Measurements from ENCODE around the gene ABRAXAS1.
A peak's percentile ranks its signal among the peaks of the same experiment; 100 is the strongest.

Gene ABRAXAS1

DNA sequence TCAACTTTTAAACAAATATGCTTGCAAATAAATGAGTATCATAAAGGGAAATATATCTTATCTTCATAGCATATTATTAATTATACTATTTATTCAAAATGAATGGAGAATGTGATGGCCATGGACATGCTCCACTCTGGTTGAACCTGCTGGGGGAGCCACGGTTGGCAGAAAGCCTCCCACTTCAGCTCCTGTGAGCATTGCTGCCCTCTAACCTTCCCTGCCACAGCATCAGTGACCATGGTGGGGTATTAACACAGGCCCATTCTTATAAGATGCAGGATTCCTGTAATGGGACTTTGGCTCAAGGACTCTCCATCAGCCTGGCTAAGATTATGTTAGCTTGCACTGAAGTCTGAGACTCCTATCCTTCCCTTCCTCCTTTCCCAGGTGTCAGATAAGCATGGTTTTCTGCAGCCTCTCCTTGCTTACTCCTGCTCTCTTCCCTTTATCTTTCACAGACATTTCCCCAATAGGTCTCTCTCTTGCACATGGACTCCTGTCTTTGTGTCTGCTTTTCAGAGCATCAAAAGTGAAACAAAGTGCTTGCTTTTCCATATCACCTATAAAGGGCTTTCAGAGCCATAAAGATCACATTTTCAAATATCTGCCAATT is 4.9 kb upstream of the ABRAXAS1 start:
- DNase-seq (ENCODE audit: extremely low spot score), result no peak
- ChIA-PET CTCF (interaction anchor here (0.6 to 0.8 kb wide), 2 partner anchors 275 to 1207 kb away, joined by 3 to 4 read pairs; no protein-coding TSS in a partner anchor), POLR2A (no interaction called here)
- TF ChIP-seq BHLHE40 (IDR thresholded peaks at IDR 0.05; ENCODE audit: borderline replicate concordance) (no peak), ELF4 (IDR thresholded peaks at IDR 0.05) (no peak), L3MBTL2 (conservative IDR thresholded peaks at IDR 0.05) (no peak)

- POLR2A ChIA-PET, result no interaction called here
- TF ChIP-seq, protein P1, sequence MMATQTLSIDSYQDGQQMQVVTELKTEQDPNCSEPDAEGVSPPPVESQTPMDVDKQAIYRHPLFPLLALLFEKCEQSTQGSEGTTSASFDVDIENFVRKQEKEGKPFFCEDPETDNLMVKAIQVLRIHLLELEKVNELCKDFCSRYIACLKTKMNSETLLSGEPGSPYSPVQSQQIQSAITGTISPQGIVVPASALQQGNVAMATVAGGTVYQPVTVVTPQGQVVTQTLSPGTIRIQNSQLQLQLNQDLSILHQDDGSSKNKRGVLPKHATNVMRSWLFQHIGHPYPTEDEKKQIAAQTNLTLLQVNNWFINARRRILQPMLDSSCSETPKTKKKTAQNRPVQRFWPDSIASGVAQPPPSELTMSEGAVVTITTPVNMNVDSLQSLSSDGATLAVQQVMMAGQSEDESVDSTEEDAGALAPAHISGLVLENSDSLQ (IDR thresholded peaks at IDR 0.05), result no peak
- TF ChIP-seq FOXM1 (IDR thresholded peaks at IDR 0.05; ENCODE audit: borderline replicate concordance) (no peak), TARDBP (IDR thresholded peaks at IDR 0.05) (no peak), ARNT (IDR thresholded peaks at IDR 0.05) (no peak), ZNF384 (IDR thresholded peaks at IDR 0.05) (no peak), ELF4 (IDR thresholded peaks at IDR 0.05) (no peak), BHLHE40 (IDR thresholded peaks at IDR 0.05; ENCODE audit: borderline replicate concordance) (no peak), NFRKB (IDR thresholded peaks at IDR 0.05) (no peak), LEF1 (IDR thresholded peaks at IDR 0.05; ENCODE audit: borderline replicate concordance) (no peak), SP1 (IDR thresholded peaks at IDR 0.05) (no peak), CTBP1 (IDR thresholded peaks at IDR 0.05; ENCODE audit: borderline replicate concordance) (no peak), SUZ12 (IDR thresholded peaks at IDR 0.05) (no peak), L3MBTL2 (conservative IDR thresholded peaks at IDR 0.05) (no peak), FOXK2 (IDR thresholded peaks at IDR 0.05) (no peak), FOXA1 (IDR thresholded peaks at IDR 0.05) (no peak), HDGF (IDR thresholded peaks at IDR 0.05; ENCODE audit: borderline replicate concordance) (no peak)
- CTCF ChIA-PET, result no interaction called here
- no peak for DNase-seq (ENCODE audit: extremely low spot score)
Observed at GRCh38 chr4:83486457-83487129, 1.7 kb upstream of the ABRAXAS1 start.

DNA sequence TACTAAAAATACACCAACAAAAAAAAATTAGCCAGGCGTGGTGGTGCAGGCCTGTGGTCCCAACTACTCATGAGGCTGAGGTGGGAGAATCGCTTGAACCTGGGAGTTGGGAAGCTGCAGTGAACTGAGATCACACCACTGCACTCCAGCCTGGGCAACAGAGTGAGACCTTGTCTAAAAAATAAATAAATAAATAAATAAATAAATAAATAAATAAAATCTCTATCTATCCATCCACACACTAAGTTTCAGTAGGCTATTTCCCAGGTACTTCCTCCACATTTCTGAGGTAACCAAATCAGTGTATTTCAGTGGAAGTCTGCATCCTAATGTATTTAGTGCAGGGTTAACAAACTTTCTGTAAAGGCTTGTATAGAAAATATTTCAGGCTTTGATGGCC is 10.9 kb downstream of the ABRAXAS1 start:
- POLR2A ChIA-PET, result interaction anchor here (1.1 kb wide), 1 partner anchor 19 kb away, joined by 4 read pairs; the partner anchor contains the start of genes HELQ and MRPS18C
- no peak for DNase-seq (ENCODE audit: extremely low spot score)
- CTCF ChIA-PET, result no interaction called here
- TF ChIP-seq LEF1 (IDR thresholded peaks at IDR 0.05; ENCODE audit: borderline replicate concordance), result no peak
- TF ChIP-seq, protein P1 (IDR thresholded peaks at IDR 0.05), result no peak
- no peak for TF ChIP-seq NFRKB (IDR thresholded peaks at IDR 0.05)
- TF ChIP-seq ELF4 (IDR thresholded peaks at IDR 0.05), result no peak
- no peak for TF ChIP-seq ZNF384 (IDR thresholded peaks at IDR 0.05)
- no peak for TF ChIP-seq TARDBP (IDR thresholded peaks at IDR 0.05)
- no peak for TF ChIP-seq BHLHE40 (IDR thresholded peaks at IDR 0.05; ENCODE audit: borderline replicate concordance)

DNA sequence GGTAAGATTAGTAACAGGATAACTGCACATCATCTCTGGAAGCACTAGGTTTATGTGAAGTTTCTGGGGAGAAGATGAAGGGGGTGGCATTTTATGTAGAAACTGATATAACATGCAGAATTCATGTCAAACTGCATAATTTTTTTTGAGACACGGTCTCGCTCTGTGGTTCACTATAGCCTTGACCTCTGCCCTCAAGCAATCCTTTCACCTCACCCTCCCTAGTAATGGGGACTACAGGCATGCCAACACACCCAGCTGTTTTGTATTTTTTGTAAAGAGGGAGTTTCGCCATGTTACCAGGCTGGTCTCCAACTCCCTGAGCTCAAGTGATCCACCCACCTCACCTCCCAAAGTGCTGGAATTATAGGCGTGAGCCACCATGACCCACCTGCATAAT is 11.5 kb downstream of the ABRAXAS1 start:
- TF ChIP-seq SP1 (IDR thresholded peaks at IDR 0.05) (no peak), ELF4 (IDR thresholded peaks at IDR 0.05) (no peak), L3MBTL2 (conservative IDR thresholded peaks at IDR 0.05) (no peak), BHLHE40 (IDR thresholded peaks at IDR 0.05; ENCODE audit: borderline replicate concordance) (no peak), SUZ12 (IDR thresholded peaks at IDR 0.05) (no peak), FOXA1 (IDR thresholded peaks at IDR 0.05) (no peak)
- CTCF ChIA-PET, result no interaction called here
- no peak for DNase-seq (ENCODE audit: extremely low spot score)
- POLR2A ChIA-PET, result no interaction called here

- DNase-seq (ENCODE audit: extremely low spot score), result no peak
- ChIA-PET CTCF (interaction anchor here (0.6 kb wide), 1 partner anchor 10 kb away, joined by 5 read pairs; no protein-coding TSS in a partner anchor), POLR2A (interaction anchor here (0.6 to 2.9 kb wide), 8 partner anchors 18 to 651 kb away, joined by 3 to 20 read pairs (median 4); partner anchors contain the start of genes ABRAXAS1 and COQ2)
- TF ChIP-seq NFRKB (IDR thresholded peaks at IDR 0.05) (no peak), TARDBP (IDR thresholded peaks at IDR 0.05) (no peak), FOXK2 (IDR thresholded peaks at IDR 0.05) (no peak), FOXA1 (IDR thresholded peaks at IDR 0.05) (no peak), BHLHE40 (IDR thresholded peaks at IDR 0.05; ENCODE audit: borderline replicate concordance) (no peak)
- TF ChIP-seq, protein P1 (IDR thresholded peaks at IDR 0.05), result no peak
Observed at GRCh38 chr4:83456184-83456501, 28.8 kb downstream of the ABRAXAS1 start.

DNA sequence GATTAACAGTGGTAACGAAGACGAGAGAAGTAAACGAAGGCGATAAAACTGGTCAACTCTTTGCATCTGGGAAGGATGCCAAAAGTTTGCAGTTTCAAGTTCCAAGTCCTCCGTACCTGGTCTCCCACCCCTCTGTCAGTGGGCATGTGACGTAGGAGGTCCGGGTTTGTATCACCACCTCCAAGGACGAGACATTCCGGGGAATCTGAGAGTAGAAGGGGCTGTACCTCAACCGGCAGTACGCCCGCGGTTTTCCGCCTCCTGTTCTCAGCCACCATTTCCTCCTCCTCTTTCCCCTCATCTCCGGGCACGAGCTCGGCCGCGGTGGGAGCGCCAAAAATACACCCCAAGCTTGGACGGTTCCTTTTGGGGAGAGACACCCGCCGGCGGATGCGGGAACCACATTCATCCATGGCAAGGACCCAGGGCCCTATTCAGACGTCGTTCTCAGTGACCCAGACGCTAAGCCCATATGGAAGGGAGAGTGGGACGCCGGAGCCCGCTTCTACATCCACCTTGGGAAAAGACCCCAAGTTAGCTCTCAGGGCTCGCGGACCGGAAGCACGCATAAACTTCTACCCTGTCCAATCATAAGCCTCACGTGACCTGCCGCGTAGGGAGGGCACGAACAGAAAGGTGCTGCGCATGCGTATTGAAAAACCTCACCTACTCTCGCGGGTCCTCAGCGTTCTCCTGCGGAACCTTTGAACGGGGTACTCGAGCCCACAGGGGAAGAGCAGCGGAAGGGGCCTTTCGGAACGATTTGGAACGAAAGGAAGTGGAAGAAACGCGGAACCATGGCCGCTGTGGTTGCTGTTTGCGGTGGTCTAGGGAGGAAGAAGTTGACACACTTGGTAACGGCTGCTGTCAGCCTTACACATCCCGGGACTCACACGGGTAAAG is 29.4 kb downstream of the ABRAXAS1 start, which contains the start of the genes HELQ and MRPS18C:
TSS of gene HELQ (minus strand) at position 543 of the 903 bp plus-strand sequence. CDS start at position 413, 130 bp downstream.
TSS of gene MRPS18C (plus strand) at position 778 of the 903 bp plus-strand sequence. CDS start at position 798, 20 bp downstream.
- POLR2A ChIA-PET, result interaction anchor here (0.5 to 2.9 kb wide), 11 partner anchors 17 to 650 kb away, joined by 3 to 20 read pairs (median 3); partner anchors contain the start of genes ABRAXAS1 and COQ2
- CTCF ChIA-PET, result interaction anchor here (0.6 kb wide), 1 partner anchor 9 kb away, joined by 5 read pairs; no protein-coding TSS in a partner anchor
- TF ChIP-seq TARDBP (IDR thresholded peaks at IDR 0.05) (no peak), FOXA1 (IDR thresholded peaks at IDR 0.05) (no peak), ELF4 (IDR thresholded peaks at IDR 0.05) (peak; percentile 89), CTBP1 (IDR thresholded peaks at IDR 0.05; ENCODE audit: borderline replicate concordance) (peak; percentile 96), LEF1 (IDR thresholded peaks at IDR 0.05; ENCODE audit: borderline replicate concordance) (no peak), NFRKB (IDR thresholded peaks at IDR 0.05) (peak; percentile 91), L3MBTL2 (conservative IDR thresholded peaks at IDR 0.05) (peak; percentile 60; the same call in 1 of the 2 replicates), BHLHE40 (IDR thresholded peaks at IDR 0.05; ENCODE audit: borderline replicate concordance) (peak; percentile 59; the same call in 1 of the 2 replicates), ZNF384 (IDR thresholded peaks at IDR 0.05) (no peak), SP1 (IDR thresholded peaks at IDR 0.05) (no peak), FOXK2 (IDR thresholded peaks at IDR 0.05) (no peak), SUZ12 (IDR thresholded peaks at IDR 0.05) (no peak), ARNT (IDR thresholded peaks at IDR 0.05) (peak; percentile 45; the same call in 1 of the 2 replicates), HDGF (IDR thresholded peaks at IDR 0.05; ENCODE audit: borderline replicate concordance) (no peak), FOXM1 (IDR thresholded peaks at IDR 0.05; ENCODE audit: borderline replicate concordance) (no peak)
- TF ChIP-seq, protein P1 (IDR thresholded peaks at IDR 0.05), result peak; percentile 79
- peak; percentile 96 for DNase-seq (ENCODE audit: extremely low spot score)

Data from HEK293T (cell line).